T-helper 17 cell (primary cell): ENCODE measurements around the gene ST8SIA4. TPM values are rescaled to one million over a fixed set of nuclear protein-coding genes. Genes with fewer than 3 reads are reported as not detected.

Source experiments
- ATAC-seq: fragments of 150-1000 bp; cut with Tn5 transposase; 2 replicates; pipeline ENCODE4 v1.10.0; 2021; ENCODE audit warnings: mild to moderate bottlenecking, moderate library complexity
- DNase-seq, 3 donors: peaks; one replicate each; pipeline versions ENCODE4 v3.0.0 to v3.0.0-alpha.2; 2020 to 2021
- H3K9me3 ChIP-seq: one replicate; pipeline ENCODE4 v1.7.0; 2013; ENCODE audit warnings: low read length, mild to moderate bottlenecking; ENCODE audit not compliant: control insufficient read depth, poor library complexity, severe bottlenecking
- H3K27ac Mint-ChIP-seq: one replicate; pipeline ENCODE4 v1.8.0; 2022; ENCODE audit warnings: mild to moderate bottlenecking, moderate library complexity, mixed read lengths
- H3K27me3 Mint-ChIP-seq: one replicate; pipeline ENCODE4 v1.8.0; 2022; ENCODE audit warnings: mixed read lengths
- H3K36me3 Mint-ChIP-seq: one replicate; pipeline ENCODE4 v1.8.0; 2022; ENCODE audit warnings: low read depth, mixed read lengths
- H3K4me1 Mint-ChIP-seq: one replicate; pipeline ENCODE4 v1.8.0; 2022; ENCODE audit warnings: mild to moderate bottlenecking, mixed read lengths
- H3K4me3 Mint-ChIP-seq: one replicate; pipeline ENCODE4 v1.8.0; 2022; ENCODE audit warnings: mild to moderate bottlenecking, moderate library complexity, mixed read lengths
- total RNA-seq, 4 donors: library from RNA in 2 of 4; stranded (reverse) in 2 of 4; gene quantifications; one replicate each; pipeline ENCODE4 v1.2.3 and lab custom pipeline; 2022 to 2026

Gene ST8SIA4
- total RNA-seq, 2 donors from 2014 or later: 27.5 to 29.0 TPM

- H3K9me3 ChIP-seq: no peaks in the 10 kb centered on the region
- no peaks in the 10 kb centered on the region for H3K36me3 Mint-ChIP-seq
- H3K4me3 Mint-ChIP-seq: no peak overlapping the region
- peaks cover 11% of the 10 kb centered on the region for H3K27me3 Mint-ChIP-seq
- H3K4me1 Mint-ChIP-seq: no peaks in the 10 kb centered on the region
- no peak for ATAC-seq
- no peak for DNase-seq
- no peak overlapping the region for H3K27ac Mint-ChIP-seq
Measured at GRCh38 chr5:100757618-100758017, 145.5 kb downstream of the ST8SIA4 start.
